ENCODE results near the gene ARHGAP42. TPM values are rescaled to one million over a fixed set of nuclear protein-coding genes. Genes with fewer than 3 reads are reported as not detected.

The ARHGAP42 gene
- total and polyA plus RNA-seq, 12 donors: 2.5 to 25.0 (median 11.5) TPM

DNA sequence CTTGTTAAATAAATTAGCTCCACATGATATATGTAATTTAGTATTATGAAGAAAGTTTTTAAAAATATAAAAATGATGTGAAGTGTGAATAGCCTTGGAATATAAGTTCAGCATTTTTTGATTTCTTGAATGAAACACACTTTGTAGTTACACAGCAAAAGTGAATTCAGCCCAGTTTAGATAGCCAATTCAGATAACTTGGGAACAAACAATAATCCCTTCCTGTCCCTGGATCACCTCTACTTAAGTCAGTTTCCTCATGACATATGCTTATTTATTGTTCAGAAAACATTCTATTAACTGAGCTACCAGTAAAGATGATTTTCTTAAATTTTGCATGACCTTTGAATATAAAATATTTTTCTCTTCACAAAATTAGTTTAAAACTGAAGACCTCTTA lies 335.2 kb downstream of the ARHGAP42 start:
- Histone ChIP-seq H3K27me3 (no peaks in the 10 kb centered on the region), H3K4me1 (replicated peaks in 1 of 2) (no peaks in the 10 kb centered on the region), H3K4me3 (no peak overlapping the region), H3K9me3 (replicated peaks in 1 of 3) (no peaks in the 10 kb centered on the region), H3K36me3 (replicated peaks in 1 of 2) (no peaks in the 10 kb centered on the region), H3K27ac (no peak overlapping the region)
- no peak for DNase-seq
- intact Hi-C loops (cut with DNase I): no loop called here
- no peak for TF ChIP-seq POLR2A (IDR thresholded peaks at IDR 0.05)
- TF ChIP-seq, protein P1, sequence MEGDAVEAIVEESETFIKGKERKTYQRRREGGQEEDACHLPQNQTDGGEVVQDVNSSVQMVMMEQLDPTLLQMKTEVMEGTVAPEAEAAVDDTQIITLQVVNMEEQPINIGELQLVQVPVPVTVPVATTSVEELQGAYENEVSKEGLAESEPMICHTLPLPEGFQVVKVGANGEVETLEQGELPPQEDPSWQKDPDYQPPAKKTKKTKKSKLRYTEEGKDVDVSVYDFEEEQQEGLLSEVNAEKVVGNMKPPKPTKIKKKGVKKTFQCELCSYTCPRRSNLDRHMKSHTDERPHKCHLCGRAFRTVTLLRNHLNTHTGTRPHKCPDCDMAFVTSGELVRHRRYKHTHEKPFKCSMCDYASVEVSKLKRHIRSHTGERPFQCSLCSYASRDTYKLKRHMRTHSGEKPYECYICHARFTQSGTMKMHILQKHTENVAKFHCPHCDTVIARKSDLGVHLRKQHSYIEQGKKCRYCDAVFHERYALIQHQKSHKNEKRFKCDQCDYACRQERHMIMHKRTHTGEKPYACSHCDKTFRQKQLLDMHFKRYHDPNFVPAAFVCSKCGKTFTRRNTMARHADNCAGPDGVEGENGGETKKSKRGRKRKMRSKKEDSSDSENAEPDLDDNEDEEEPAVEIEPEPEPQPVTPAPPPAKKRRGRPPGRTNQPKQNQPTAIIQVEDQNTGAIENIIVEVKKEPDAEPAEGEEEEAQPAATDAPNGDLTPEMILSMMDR (IDR thresholded peaks at IDR 0.05): no peak

DNA sequence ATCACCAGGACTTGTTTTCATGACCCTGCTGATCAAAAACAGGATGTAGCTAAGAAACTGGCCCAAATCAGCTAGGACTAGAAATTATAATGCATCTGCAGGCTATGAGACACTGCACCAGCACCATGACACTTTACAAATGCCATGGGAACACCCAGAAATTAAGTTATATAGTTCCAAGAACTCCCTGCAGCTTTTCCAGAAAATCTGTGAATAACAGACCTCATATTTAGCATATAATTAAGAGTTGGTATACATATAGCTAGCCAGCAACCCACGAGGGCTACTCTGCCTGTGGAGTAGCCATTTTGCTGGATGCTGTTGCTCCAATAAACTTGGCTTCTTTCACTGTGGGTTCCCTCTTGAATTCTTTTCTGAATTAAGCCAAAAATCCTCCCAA lies 341.6 kb downstream of the ARHGAP42 start:
- intact Hi-C loops (cut with DNase I): no loop called here
- no peaks in the 10 kb centered on the region for H3K27me3 ChIP-seq
- 42 to 73% (median 66%) methylated on average over 1 of the region's 1 CpG for WGBS, 4 donors
- no peak for DNase-seq
- TF ChIP-seq, protein P1 (IDR thresholded peaks at IDR 0.05): no peak
- no peak for TF ChIP-seq POLR2A (IDR thresholded peaks at IDR 0.05)
- no peak overlapping the region for H3K4me3 ChIP-seq
- no peak overlapping the region for H3K27ac ChIP-seq
- H3K4me1 ChIP-seq (replicated peaks in 1 of 2): no peaks in the 10 kb centered on the region
- no peaks in the 10 kb centered on the region for H3K9me3 ChIP-seq (replicated peaks in 1 of 3)
- no peaks in the 10 kb centered on the region for H3K36me3 ChIP-seq (replicated peaks in 1 of 2)

GRCh38 chr11:101030015-101030414 lies 342.9 kb downstream of the ARHGAP42 start:
- intact Hi-C loops (cut with DNase I): no loop called here
- no peak overlapping the region for H3K27ac ChIP-seq
- H3K4me1 ChIP-seq (replicated peaks in 1 of 2): no peaks in the 10 kb centered on the region
- H3K36me3 ChIP-seq (replicated peaks in 1 of 2): no peaks in the 10 kb centered on the region
- 67 to 84% (median 69%) methylated on average over 3 of the region's 3 CpGs for WGBS, 4 donors
- TF ChIP-seq, protein P1 (IDR thresholded peaks at IDR 0.05): no peak
- TF ChIP-seq POLR2A (IDR thresholded peaks at IDR 0.05): no peak
- no peaks in the 10 kb centered on the region for H3K27me3 ChIP-seq
- DNase-seq: no peak
- H3K4me3 ChIP-seq: no peak overlapping the region
- H3K9me3 ChIP-seq (replicated peaks in 1 of 3): no peaks in the 10 kb centered on the region

- Histone ChIP-seq H3K36me3 (replicated peaks in 1 of 2) (no peaks in the 10 kb centered on the region), H3K27me3 (no peaks in the 10 kb centered on the region), H3K4me3 (no peak overlapping the region), H3K4me1 (replicated peaks in 1 of 2) (no peaks in the 10 kb centered on the region), H3K9me3 (replicated peaks in 1 of 3) (no peaks in the 10 kb centered on the region), H3K27ac (no peak overlapping the region)
- TF ChIP-seq, protein P1 (IDR thresholded peaks at IDR 0.05): no peak
- TF ChIP-seq POLR2A (IDR thresholded peaks at IDR 0.05): no peak
- WGBS, 4 donors: 83 to 95% (median 87%) methylated on average over 1 of the region's 1 CpG
- intact Hi-C loops (cut with DNase I): no loop called here
- DNase-seq: no peak
These were observed 343.6 kb downstream of the ARHGAP42 start for GRCh38 chr11:101030692-101031091.

Data from adrenal gland (tissue), 12 donors.